ENCODE results near the gene ACAP2.
A peak's percentile ranks its signal among the peaks of the same experiment; 100 is the strongest.

Gene ACAP2

GRCh38 chr3:195241592-195242355 is 201.0 kb downstream of the ACAP2 start:
- no peak for DNase-seq (ENCODE audit: low read depth, low spot score)
- TF ChIP-seq, protein P1, sequence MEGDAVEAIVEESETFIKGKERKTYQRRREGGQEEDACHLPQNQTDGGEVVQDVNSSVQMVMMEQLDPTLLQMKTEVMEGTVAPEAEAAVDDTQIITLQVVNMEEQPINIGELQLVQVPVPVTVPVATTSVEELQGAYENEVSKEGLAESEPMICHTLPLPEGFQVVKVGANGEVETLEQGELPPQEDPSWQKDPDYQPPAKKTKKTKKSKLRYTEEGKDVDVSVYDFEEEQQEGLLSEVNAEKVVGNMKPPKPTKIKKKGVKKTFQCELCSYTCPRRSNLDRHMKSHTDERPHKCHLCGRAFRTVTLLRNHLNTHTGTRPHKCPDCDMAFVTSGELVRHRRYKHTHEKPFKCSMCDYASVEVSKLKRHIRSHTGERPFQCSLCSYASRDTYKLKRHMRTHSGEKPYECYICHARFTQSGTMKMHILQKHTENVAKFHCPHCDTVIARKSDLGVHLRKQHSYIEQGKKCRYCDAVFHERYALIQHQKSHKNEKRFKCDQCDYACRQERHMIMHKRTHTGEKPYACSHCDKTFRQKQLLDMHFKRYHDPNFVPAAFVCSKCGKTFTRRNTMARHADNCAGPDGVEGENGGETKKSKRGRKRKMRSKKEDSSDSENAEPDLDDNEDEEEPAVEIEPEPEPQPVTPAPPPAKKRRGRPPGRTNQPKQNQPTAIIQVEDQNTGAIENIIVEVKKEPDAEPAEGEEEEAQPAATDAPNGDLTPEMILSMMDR (IDR thresholded peaks at IDR 0.05; ENCODE audit: low read depth, low read length), result no peak
- H3K4me3 ChIP-seq (ENCODE audit: low read depth, low read length), result no peak overlapping the region
- in situ Hi-C loops (cut with HindIII; ENCODE audit: low sequenced_read_pairs), result no loop called here

- H3K4me3 ChIP-seq (ENCODE audit: low read depth, low read length), result no peak overlapping the region
- DNase-seq (ENCODE audit: low read depth, low spot score), result no peak
- TF ChIP-seq, protein P1 (IDR thresholded peaks at IDR 0.05; ENCODE audit: low read depth, low read length), result no peak
- in situ Hi-C loops (cut with HindIII; ENCODE audit: low sequenced_read_pairs), result no loop called here
These were observed 201.9 kb downstream of the ACAP2 start for GRCh38 chr3:195240939-195241338.

DNA sequence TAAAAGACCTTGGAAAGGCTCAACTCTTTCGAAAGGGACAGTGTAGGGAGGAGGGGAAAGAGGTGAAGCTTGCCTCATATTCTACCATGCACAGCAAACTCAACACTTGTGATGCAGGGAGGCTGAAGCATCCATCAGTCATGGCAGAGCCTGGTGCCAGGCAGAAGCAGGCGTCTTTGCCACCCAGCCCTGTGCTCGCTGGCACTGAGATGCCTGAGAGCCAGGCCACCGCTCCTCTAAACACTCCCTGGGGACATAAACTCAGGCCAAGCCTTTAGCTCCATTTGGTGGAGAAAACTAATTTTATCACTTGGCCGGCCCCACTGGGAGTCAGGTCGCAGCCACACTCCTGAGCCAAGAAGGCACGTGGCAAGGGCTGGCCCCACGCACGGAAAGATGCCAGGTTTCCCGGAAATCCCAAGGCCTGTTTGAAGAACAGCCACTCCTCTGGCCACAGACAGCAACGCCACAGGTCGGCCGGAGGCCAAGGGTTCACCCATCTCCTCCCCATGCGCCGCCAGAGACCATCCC is 202.6 kb downstream of the ACAP2 start:
- H3K4me3 ChIP-seq (ENCODE audit: low read depth, low read length), result no peak overlapping the region
- in situ Hi-C loops (cut with HindIII; ENCODE audit: low sequenced_read_pairs), result no loop called here
- TF ChIP-seq, protein P1 (IDR thresholded peaks at IDR 0.05; ENCODE audit: low read depth, low read length), result no peak
- no peak for DNase-seq (ENCODE audit: low read depth, low spot score)

DNA sequence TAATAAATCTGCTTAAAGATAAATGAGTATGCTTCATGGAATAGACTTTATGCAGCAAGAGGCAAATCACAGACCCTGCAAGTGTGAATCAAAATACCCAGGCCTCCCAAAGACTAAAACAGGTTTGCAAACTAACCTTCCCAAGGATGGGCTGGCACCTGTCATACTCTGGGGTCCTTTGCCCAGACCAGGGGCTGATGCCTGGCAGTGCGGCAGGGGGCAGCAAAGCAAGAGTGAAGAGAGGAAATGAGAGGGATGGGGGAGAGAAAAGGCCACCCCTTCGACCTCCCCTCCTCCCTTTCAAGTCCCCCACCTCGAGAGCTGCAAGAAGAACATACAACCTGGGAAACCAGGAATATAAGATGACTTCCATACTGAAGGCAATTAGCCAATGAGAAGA is 203.7 kb downstream of the ACAP2 start:
- H3K4me3 ChIP-seq (ENCODE audit: low read depth, low read length), result no peak overlapping the region
- in situ Hi-C loops (cut with HindIII; ENCODE audit: low sequenced_read_pairs), result no loop called here
- DNase-seq (ENCODE audit: low read depth, low spot score), result no peak
- TF ChIP-seq, protein P1 (IDR thresholded peaks at IDR 0.05; ENCODE audit: low read depth, low read length), result no peak

DNA sequence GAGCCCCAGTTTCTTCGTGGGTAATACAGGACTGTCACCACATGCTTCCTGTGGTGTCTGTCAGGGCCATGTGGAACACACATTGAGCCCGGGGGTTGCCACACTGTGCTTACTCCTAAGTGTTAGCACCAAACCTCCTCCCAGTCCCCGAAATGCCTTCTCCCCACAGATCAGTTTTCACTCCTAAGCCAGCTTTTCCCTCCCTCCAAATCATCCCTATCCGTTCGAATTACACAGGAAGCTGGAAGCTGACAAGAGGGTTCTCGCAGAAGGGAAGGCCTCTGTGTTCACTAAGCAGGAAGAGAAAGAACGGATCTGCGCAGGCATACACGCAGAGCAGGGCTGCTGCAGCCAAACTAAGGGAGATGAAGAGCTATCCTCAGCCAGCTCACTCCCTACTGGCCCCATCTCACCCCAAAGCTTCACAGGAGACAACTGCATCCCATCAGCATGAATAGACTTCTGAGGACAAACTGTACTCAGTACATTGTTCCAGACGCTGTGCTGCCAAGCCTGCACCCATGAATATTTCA is 204.2 kb downstream of the ACAP2 start:
- peak; percentile 25 for DNase-seq (ENCODE audit: low read depth, low spot score)
- TF ChIP-seq, protein P1 (IDR thresholded peaks at IDR 0.05; ENCODE audit: low read depth, low read length), result no peak
- H3K4me3 ChIP-seq (ENCODE audit: low read depth, low read length), result no peak overlapping the region
- in situ Hi-C loops (cut with HindIII; ENCODE audit: low sequenced_read_pairs), result no loop called here

- in situ Hi-C loops (cut with HindIII; ENCODE audit: low sequenced_read_pairs), result no loop called here
- DNase-seq (ENCODE audit: low read depth, low spot score), result no peak
- TF ChIP-seq, protein P1 (IDR thresholded peaks at IDR 0.05; ENCODE audit: low read depth, low read length), result no peak
- no peak overlapping the region for H3K4me3 ChIP-seq (ENCODE audit: low read depth, low read length)
These were observed 204.7 kb downstream of the ACAP2 start for GRCh38 chr3:195238081-195238571.
